Liver (tissue), 9 donors: ENCODE data around the gene POU3F1. TPM values are rescaled to one million over a fixed set of nuclear protein-coding genes. Genes with fewer than 3 reads are reported as not detected.

ENCODE experiments used
- DNase-seq: peaks from one replicate; pipeline ENCODE4 v3.0.0-alpha.2; 2017; ENCODE audit warnings: low spot score
- H3K27ac ChIP-seq, 2 donors: one replicate each; pipeline ENCODE4 v1.7.0; 2013; ENCODE audit warnings: inconsistent platforms in 2 of 2, low read length in 2 of 2, control low read depth in 1 of 2, low read depth in 1 of 2, mild to moderate bottlenecking in 1 of 2
- H3K27me3 ChIP-seq, 4 donors: one replicate each; pipeline versions ENCODE4 v1.6.1 to v1.7.0; 2013; ENCODE audit warnings: low read length in 3 of 4, inconsistent platforms in 1 of 4, mild to moderate bottlenecking in 1 of 4, moderate library complexity in 1 of 4; ENCODE audit not compliant: control insufficient read depth in 4 of 4, insufficient read depth in 4 of 4
- H3K36me3 ChIP-seq, 4 donors: one replicate each; pipeline versions ENCODE4 v1.6.1 to v1.7.0; 2013; ENCODE audit warnings: low read length in 3 of 4, mild to moderate bottlenecking in 3 of 4, low read depth in 1 of 4, moderate library complexity in 1 of 4; ENCODE audit not compliant: control insufficient read depth in 4 of 4, insufficient read depth in 3 of 4
- H3K4me1 ChIP-seq, 4 donors: one replicate each; pipeline versions ENCODE4 v1.6.1 to v1.7.0; 2013; ENCODE audit warnings: low read length in 3 of 4, mild to moderate bottlenecking in 3 of 4, moderate library complexity in 1 of 4; ENCODE audit not compliant: control insufficient read depth in 4 of 4, insufficient read depth in 4 of 4
- H3K4me3 ChIP-seq, 3 donors: one replicate each; pipeline versions ENCODE4 v1.6.1 to v1.7.0; 2013; ENCODE audit warnings: low read length in 3 of 3, control low read depth in 1 of 3, low read depth in 1 of 3, mild to moderate bottlenecking in 1 of 3
- H3K9ac ChIP-seq, 2 donors: one replicate each; pipeline ENCODE4 v1.7.0; 2013; ENCODE audit warnings: low read length in 2 of 2, mild to moderate bottlenecking in 2 of 2, moderate library complexity in 2 of 2, control low read depth in 1 of 2, low read depth in 1 of 2
- H3K9me3 ChIP-seq, 4 donors: one replicate each; pipeline versions ENCODE4 v1.6.1 to v1.7.0; 2013; ENCODE audit warnings: low read length in 3 of 4; ENCODE audit not compliant: control insufficient read depth in 4 of 4
- FOXA1 ChIP-seq: IDR thresholded peaks from 2 replicates; pipeline ENCODE4 v1.6.1; 2016; ENCODE audit warnings: antibody characterized with exemption
- FOXA2 ChIP-seq: IDR thresholded peaks from 2 replicates; pipeline ENCODE4 v1.6.1; 2016; ENCODE audit warnings: antibody characterized with exemption
- GABPA ChIP-seq, 2 donors: IDR thresholded peaks in 1 of 2; conservative IDR thresholded peaks in 1 of 2; 2 replicates each; pipeline ENCODE4 v1.6.1; 2016; ENCODE audit warnings: antibody characterized with exemption in 2 of 2, mild to moderate bottlenecking in 1 of 2, moderate library complexity in 1 of 2
- HNF4A ChIP-seq, 2 donors: conservative IDR thresholded peaks; 2 replicates each; pipeline ENCODE4 v1.6.1; 2016; ENCODE audit warnings: antibody characterized with exemption in 2 of 2, mild to moderate bottlenecking in 2 of 2
- HNF4G ChIP-seq: IDR thresholded peaks from 2 replicates; pipeline ENCODE4 v1.6.1; 2016; ENCODE audit warnings: antibody characterized with exemption
- JUND ChIP-seq, 2 donors: IDR thresholded peaks; 2 replicates each; pipeline ENCODE4 v1.6.1; 2016; ENCODE audit warnings: antibody characterized with exemption in 2 of 2
- MAX ChIP-seq: IDR thresholded peaks from 2 replicates; pipeline ENCODE4 v1.6.1; 2016; ENCODE audit warnings: antibody characterized with exemption
- NR2F2 ChIP-seq: IDR thresholded peaks from 2 replicates; pipeline ENCODE4 v1.6.1; 2016; ENCODE audit warnings: antibody characterized with exemption
- RAD21 ChIP-seq, 2 donors: IDR thresholded peaks; 2 replicates each; pipeline ENCODE4 v1.6.1; 2016; ENCODE audit warnings: antibody characterized with exemption in 2 of 2, mild to moderate bottlenecking in 2 of 2
- RXRA ChIP-seq, 2 donors: IDR thresholded peaks; 2 replicates each; pipeline ENCODE4 v1.6.1; 2017 to 2018; ENCODE audit warnings: antibody characterized with exemption in 2 of 2, mild to moderate bottlenecking in 1 of 2
- SP1 ChIP-seq: IDR thresholded peaks from 2 replicates; pipeline ENCODE4 v1.6.1; 2018; ENCODE audit warnings: antibody characterized with exemption, mild to moderate bottlenecking
- TAF1 ChIP-seq: conservative IDR thresholded peaks from 2 replicates; pipeline ENCODE4 v1.6.1; 2016; ENCODE audit warnings: antibody characterized with exemption, mild to moderate bottlenecking
- YY1 ChIP-seq: IDR thresholded peaks from 2 replicates; pipeline ENCODE4 v1.6.1; 2016; ENCODE audit warnings: antibody characterized with exemption, mild to moderate bottlenecking
- WGBS: extraction: QIAGEN DNeasy Blood & Tissue Kit; methylation state at CpG from one replicate; pipeline ENCODE4 v1.1.7; 2013; 5-methylcytosine and 5-hydroxymethylcytosine counted together
- polyA plus RNA-seq, 2 donors: library from polyadenylated mRNA; stranded (reverse) in 1 of 2; unstranded in 1 of 2; fragments of 200-250 nt in 1 of 2; fragments of >200 nt in 1 of 2; fragmentation: Nextera tagmentation in 1 of 2; extraction: Ambion mirVana in 1 of 2; gene quantifications; one replicate each; pipeline versions ENCODE4 v1.2.1 to v1.2.3, GENCODE V29; 2013 to 2015
- total RNA-seq, 2 donors: library from RNA; depleted of rRNA; stranded (reverse); fragments of >200 nt; gene quantifications; one replicate each; pipeline ENCODE4 v1.2.3, GENCODE V29; 2014
- TF ChIP-seq, protein P1 (sequence below): IDR thresholded peaks from 2 replicates; pipeline ENCODE4 v1.6.1; 2016; ENCODE audit warnings: antibody characterized with exemption, mild to moderate bottlenecking
- TF ChIP-seq, protein P2 (sequence below): fragments of 150-350 bp; IDR thresholded peaks from 2 replicates; pipeline ENCODE4 v1.5.1; 2017; ENCODE audit warnings: improper control_type of control experiment, low read depth, low read length; ENCODE audit not compliant: missing input control
- TF ChIP-seq, protein P3 (sequence below): IDR thresholded peaks from 2 replicates; pipeline ENCODE4 v1.6.1; 2016; ENCODE audit warnings: antibody characterized with exemption
- donor health status: healthy.
- donor health status: healthy.
- donor health status: healthy.
- donor health status: healthy.
- donor health status: healthy.

POU3F1 gene
- total and polyA plus RNA-seq, 4 donors, result not detected

DNA sequence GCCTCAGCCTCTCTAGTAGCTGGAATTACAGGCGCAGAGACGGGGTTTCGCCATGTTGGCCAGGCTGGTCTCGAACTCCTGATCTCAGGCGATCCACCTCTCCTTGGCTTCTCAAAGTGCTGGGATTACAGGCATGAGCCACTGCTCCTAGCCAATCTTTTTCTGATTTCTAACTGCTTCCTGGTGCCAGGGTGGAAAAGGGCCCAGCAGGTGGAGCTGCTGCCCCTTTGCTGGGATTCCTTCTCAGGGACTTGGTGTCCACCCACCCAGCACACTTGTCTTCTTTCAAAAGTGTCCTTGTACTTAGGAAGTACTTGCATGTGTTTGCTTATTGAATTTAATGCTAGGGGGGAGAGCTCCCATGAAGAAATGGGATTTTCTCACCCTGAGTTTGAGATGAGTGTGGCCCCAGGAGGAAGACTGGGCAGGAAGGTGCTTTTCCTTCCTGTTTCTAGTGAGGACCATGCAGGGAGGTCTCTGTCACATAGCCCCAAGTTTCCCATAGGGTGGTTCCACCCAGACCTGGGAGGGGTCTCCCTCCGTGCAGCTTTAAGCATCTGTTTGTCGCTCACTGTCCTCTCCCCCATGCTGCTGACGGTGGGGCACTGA lies 19.9 kb downstream of the POU3F1 start:
- no peak for DNase-seq
- TF ChIP-seq FOXA2 (no peak), RAD21 (IDR thresholded peaks at IDR 0.05) (peak; percentile 77 to 80), JUND (IDR thresholded peaks at IDR 0.05) (no peak), RXRA (IDR thresholded peaks at IDR 0.05) (no peak), TAF1 (no peak), FOXA1 (no peak), GABPA (IDR thresholded peaks at IDR 0.05 in 1 of 2, conservative IDR thresholded peaks at IDR 0.05 in 1 of 2) (no peak)
- TF ChIP-seq, protein P1, sequence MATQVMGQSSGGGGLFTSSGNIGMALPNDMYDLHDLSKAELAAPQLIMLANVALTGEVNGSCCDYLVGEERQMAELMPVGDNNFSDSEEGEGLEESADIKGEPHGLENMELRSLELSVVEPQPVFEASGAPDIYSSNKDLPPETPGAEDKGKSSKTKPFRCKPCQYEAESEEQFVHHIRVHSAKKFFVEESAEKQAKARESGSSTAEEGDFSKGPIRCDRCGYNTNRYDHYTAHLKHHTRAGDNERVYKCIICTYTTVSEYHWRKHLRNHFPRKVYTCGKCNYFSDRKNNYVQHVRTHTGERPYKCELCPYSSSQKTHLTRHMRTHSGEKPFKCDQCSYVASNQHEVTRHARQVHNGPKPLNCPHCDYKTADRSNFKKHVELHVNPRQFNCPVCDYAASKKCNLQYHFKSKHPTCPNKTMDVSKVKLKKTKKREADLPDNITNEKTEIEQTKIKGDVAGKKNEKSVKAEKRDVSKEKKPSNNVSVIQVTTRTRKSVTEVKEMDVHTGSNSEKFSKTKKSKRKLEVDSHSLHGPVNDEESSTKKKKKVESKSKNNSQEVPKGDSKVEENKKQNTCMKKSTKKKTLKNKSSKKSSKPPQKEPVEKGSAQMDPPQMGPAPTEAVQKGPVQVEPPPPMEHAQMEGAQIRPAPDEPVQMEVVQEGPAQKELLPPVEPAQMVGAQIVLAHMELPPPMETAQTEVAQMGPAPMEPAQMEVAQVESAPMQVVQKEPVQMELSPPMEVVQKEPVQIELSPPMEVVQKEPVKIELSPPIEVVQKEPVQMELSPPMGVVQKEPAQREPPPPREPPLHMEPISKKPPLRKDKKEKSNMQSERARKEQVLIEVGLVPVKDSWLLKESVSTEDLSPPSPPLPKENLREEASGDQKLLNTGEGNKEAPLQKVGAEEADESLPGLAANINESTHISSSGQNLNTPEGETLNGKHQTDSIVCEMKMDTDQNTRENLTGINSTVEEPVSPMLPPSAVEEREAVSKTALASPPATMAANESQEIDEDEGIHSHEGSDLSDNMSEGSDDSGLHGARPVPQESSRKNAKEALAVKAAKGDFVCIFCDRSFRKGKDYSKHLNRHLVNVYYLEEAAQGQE, result no peak
- TF ChIP-seq, protein P2, sequence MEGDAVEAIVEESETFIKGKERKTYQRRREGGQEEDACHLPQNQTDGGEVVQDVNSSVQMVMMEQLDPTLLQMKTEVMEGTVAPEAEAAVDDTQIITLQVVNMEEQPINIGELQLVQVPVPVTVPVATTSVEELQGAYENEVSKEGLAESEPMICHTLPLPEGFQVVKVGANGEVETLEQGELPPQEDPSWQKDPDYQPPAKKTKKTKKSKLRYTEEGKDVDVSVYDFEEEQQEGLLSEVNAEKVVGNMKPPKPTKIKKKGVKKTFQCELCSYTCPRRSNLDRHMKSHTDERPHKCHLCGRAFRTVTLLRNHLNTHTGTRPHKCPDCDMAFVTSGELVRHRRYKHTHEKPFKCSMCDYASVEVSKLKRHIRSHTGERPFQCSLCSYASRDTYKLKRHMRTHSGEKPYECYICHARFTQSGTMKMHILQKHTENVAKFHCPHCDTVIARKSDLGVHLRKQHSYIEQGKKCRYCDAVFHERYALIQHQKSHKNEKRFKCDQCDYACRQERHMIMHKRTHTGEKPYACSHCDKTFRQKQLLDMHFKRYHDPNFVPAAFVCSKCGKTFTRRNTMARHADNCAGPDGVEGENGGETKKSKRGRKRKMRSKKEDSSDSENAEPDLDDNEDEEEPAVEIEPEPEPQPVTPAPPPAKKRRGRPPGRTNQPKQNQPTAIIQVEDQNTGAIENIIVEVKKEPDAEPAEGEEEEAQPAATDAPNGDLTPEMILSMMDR, result peak; percentile 47
- H3K27ac ChIP-seq, result no peak overlapping the region
- 87% methylated on average over 8 of the region's 8 CpGs for WGBS
- H3K4me1 ChIP-seq, result peaks cover 3 to 23% (median 14%) of the 10 kb centered on the region in 4 donors
- H3K27me3 ChIP-seq, result no peaks in the 10 kb centered on the region
- H3K4me3 ChIP-seq, result no peak overlapping the region
- H3K9me3 ChIP-seq, result no peaks in the 10 kb centered on the region
- H3K36me3 ChIP-seq, result peaks cover 6 to 40% (median 37%) of the 10 kb centered on the region in 4 donors
- H3K9ac ChIP-seq, result no peak overlapping the region

GRCh38 chr1:38025664-38026063 lies 20.9 kb downstream of the POU3F1 start:
- Histone ChIP-seq H3K4me1 (peaks cover 2 to 14% (median 9%) of the 10 kb centered on the region in 4 donors), H3K4me3 (no peak overlapping the region), H3K27ac (no peak overlapping the region), H3K27me3 (no peaks in the 10 kb centered on the region), H3K9ac (no peak overlapping the region), H3K9me3 (no peaks in the 10 kb centered on the region), H3K36me3 (peaks cover 6 to 46% (median 40%) of the 10 kb centered on the region in 4 donors)
- DNase-seq, result no peak
- 91% methylated on average over 6 of the region's 6 CpGs for WGBS
- no peak for TF ChIP-seq SP1
- TF ChIP-seq HNF4G, result no peak
- TF ChIP-seq FOXA1, result no peak
- TF ChIP-seq, protein P1, result no peak
- TF ChIP-seq, protein P2, result no peak
- TF ChIP-seq, protein P3, sequence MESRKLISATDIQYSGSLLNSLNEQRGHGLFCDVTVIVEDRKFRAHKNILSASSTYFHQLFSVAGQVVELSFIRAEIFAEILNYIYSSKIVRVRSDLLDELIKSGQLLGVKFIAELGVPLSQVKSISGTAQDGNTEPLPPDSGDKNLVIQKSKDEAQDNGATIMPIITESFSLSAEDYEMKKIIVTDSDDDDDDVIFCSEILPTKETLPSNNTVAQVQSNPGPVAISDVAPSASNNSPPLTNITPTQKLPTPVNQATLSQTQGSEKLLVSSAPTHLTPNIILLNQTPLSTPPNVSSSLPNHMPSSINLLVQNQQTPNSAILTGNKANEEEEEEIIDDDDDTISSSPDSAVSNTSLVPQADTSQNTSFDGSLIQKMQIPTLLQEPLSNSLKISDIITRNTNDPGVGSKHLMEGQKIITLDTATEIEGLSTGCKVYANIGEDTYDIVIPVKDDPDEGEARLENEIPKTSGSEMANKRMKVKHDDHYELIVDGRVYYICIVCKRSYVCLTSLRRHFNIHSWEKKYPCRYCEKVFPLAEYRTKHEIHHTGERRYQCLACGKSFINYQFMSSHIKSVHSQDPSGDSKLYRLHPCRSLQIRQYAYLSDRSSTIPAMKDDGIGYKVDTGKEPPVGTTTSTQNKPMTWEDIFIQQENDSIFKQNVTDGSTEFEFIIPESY, result no peak
- TF ChIP-seq YY1, result no peak
- no peak for TF ChIP-seq GABPA (IDR thresholded peaks at IDR 0.05 in 1 of 2, conservative IDR thresholded peaks at IDR 0.05 in 1 of 2)
- no peak for TF ChIP-seq FOXA2
- TF ChIP-seq MAX, result no peak
- no peak for TF ChIP-seq HNF4A (conservative IDR thresholded peaks at IDR 0.05)
- TF ChIP-seq NR2F2, result no peak
